Measurements from ENCODE around the gene KCNN3.

KCNN3 gene

GRCh38 chr1:154849645-154850131 is 20.4 kb downstream of the KCNN3 start:
- no peak overlapping the region for H3K27ac ChIP-seq
- no peak for TF ChIP-seq CTCF (conservative IDR thresholded peaks at IDR 0.05)

- no peak overlapping the region for H3K27ac ChIP-seq
- TF ChIP-seq CTCF (conservative IDR thresholded peaks at IDR 0.05), result no peak
Observed at GRCh38 chr1:154848983-154849382, 21.1 kb downstream of the KCNN3 start.

- TF ChIP-seq CTCF (conservative IDR thresholded peaks at IDR 0.05), result no peak
- H3K27ac ChIP-seq, result no peak overlapping the region
Observed at GRCh38 chr1:154847891-154848290, 22.2 kb downstream of the KCNN3 start.

GRCh38 chr1:154846565-154847442 is 23.3 kb downstream of the KCNN3 start:
- no peak overlapping the region for H3K27ac ChIP-seq
- no peak for TF ChIP-seq CTCF (conservative IDR thresholded peaks at IDR 0.05)

- no peak for TF ChIP-seq CTCF (conservative IDR thresholded peaks at IDR 0.05)
Observed at GRCh38 chr1:154845879-154846278, 24.2 kb downstream of the KCNN3 start.

GRCh38 chr1:154845174-154845573 is 24.9 kb downstream of the KCNN3 start:
- no peak for TF ChIP-seq CTCF (conservative IDR thresholded peaks at IDR 0.05)
- no peak overlapping the region for H3K27ac ChIP-seq

More at GRCh38 chr1:154845879-154846278, 24.2 kb downstream of the KCNN3 start:
- no peak overlapping the region for H3K27ac ChIP-seq

GRCh38 chr1:154844297-154844681 is 25.8 kb downstream of the KCNN3 start:
- H3K27ac ChIP-seq, result no peak overlapping the region
- no peak for TF ChIP-seq CTCF (conservative IDR thresholded peaks at IDR 0.05)

Data from VCaP (cell line).